ENCODE measurements around the gene RAB15. TPM values are rescaled to one million over a fixed set of nuclear protein-coding genes. Genes with fewer than 3 reads are reported as not detected.

Gene RAB15
- total and polyA plus RNA-seq, 9 of the 15 experiments (the other 6 are each of a cell fraction or from before 2014, with no cell fraction given): 0.09 to 0.30 (median 0.16) TPM; not detected in 2

DNA sequence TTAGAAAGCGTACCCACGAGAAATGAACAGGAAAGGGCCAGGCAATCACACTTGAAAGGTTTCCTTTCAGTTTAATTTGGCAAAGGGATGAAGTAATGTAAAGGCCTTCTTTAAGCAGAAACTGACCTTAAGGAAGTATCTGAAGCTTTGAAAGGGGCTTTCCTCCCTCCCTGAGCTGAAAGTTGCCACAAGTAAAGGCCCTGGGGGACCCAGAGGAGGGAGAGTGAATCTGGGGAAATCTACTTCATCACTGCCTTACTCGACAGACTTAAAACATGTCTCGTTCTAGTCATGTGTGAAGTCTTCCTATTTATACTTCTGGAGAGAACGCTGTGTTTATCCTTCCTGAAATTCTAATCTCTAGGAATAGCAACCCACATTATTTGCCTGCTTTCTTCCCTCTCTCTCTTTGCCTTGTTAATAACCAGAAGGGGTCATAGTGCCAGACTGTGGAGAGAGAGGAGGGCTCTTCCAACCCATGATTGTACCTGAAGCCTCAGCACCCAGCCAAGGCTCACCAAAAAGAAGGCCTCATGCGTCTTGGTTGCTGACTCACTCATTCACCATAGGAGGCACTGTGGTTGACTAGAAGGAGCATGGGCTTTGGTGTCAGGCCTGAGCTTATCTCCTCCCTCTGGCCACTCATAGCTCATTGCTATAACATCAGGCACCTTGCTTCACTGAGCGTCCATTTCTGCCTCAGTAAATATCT, 19.4 kb downstream of the RAB15 start (continued):
- TF ChIP-seq NFYB (IDR thresholded peaks at IDR 0.05; ENCODE audit: extremely low read depth, insufficient read length) (no peak), C11orf30 (IDR thresholded peaks at IDR 0.05; ENCODE audit: low read depth) (peak; percentile 65), ZNF785 (CRISPR knock-in tag; IDR thresholded peaks at IDR 0.05) (no peak), MCM3 (IDR thresholded peaks at IDR 0.05) (no peak), ZKSCAN3 (CRISPR knock-in tag; IDR thresholded peaks at IDR 0.05) (no peak), MIER1 (IDR thresholded peaks at IDR 0.05; ENCODE audit: low read depth) (no peak), NCOA1 (IDR thresholded peaks at IDR 0.05; ENCODE audit: low read depth) (no peak), HCFC1 (IDR thresholded peaks at IDR 0.05; ENCODE audit: low read depth, low read length) (no peak), CREM (IDR thresholded peaks at IDR 0.05; ENCODE audit: low read depth) (peak; percentile 42; the same call in 1 of the 2 replicates), CCNT2 (IDR thresholded peaks at IDR 0.05; ENCODE audit: borderline replicate concordance, extremely low read depth, insufficient read length, low read depth, low read length) (no peak), SIN3B (IDR thresholded peaks at IDR 0.05; ENCODE audit: low read depth) (no peak), ESRRB (CRISPR knock-in tag; IDR thresholded peaks at IDR 0.05; ENCODE audit: borderline replicate concordance) (no peak), FOSL1 (tag; conservative IDR thresholded peaks at IDR 0.05) (no peak; the same call in 1 of the 2 replicates), MAFF (IDR thresholded peaks at IDR 0.05; ENCODE audit: low read length) (peak; percentile 28; the same call in 1 of the 2 replicates), RFX5 (IDR thresholded peaks at IDR 0.05; ENCODE audit: low read depth, low read length) (no peak), TCF7 (IDR thresholded peaks at IDR 0.05; ENCODE audit: borderline replicate concordance) (no peak)
- TF ChIP-seq, protein P1, sequence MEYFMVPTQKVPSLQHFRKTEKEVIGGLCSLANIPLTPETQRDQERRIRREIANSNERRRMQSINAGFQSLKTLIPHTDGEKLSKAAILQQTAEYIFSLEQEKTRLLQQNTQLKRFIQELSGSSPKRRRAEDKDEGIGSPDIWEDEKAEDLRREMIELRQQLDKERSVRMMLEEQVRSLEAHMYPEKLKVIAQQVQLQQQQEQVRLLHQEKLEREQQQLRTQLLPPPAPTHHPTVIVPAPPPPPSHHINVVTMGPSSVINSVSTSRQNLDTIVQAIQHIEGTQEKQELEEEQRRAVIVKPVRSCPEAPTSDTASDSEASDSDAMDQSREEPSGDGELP (CRISPR knock-in tag; IDR thresholded peaks at IDR 0.05; ENCODE audit: borderline replicate concordance): no peak
- TF ChIP-seq, protein P2, sequence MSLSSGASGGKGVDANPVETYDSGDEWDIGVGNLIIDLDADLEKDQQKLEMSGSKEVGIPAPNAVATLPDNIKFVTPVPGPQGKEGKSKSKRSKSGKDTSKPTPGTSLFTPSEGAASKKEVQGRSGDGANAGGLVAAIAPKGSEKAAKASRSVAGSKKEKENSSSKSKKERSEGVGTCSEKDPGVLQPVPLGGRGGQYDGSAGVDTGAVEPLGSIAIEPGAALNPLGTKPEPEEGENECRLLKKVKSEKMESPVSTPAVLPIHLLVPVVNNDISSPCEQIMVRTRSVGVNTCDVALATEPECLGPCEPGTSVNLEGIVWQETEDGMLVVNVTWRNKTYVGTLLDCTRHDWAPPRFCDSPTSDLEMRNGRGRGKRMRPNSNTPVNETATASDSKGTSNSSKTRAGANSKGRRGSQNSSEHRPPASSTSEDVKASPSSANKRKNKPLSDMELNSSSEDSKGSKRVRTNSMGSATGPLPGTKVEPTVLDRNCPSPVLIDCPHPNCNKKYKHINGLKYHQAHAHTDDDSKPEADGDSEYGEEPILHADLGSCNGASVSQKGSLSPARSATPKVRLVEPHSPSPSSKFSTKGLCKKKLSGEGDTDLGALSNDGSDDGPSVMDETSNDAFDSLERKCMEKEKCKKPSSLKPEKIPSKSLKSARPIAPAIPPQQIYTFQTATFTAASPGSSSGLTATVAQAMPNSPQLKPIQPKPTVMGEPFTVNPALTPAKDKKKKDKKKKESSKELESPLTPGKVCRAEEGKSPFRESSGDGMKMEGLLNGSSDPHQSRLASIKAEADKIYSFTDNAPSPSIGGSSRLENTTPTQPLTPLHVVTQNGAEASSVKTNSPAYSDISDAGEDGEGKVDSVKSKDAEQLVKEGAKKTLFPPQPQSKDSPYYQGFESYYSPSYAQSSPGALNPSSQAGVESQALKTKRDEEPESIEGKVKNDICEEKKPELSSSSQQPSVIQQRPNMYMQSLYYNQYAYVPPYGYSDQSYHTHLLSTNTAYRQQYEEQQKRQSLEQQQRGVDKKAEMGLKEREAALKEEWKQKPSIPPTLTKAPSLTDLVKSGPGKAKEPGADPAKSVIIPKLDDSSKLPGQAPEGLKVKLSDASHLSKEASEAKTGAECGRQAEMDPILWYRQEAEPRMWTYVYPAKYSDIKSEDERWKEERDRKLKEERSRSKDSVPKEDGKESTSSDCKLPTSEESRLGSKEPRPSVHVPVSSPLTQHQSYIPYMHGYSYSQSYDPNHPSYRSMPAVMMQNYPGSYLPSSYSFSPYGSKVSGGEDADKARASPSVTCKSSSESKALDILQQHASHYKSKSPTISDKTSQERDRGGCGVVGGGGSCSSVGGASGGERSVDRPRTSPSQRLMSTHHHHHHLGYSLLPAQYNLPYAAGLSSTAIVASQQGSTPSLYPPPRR (CRISPR knock-in tag; IDR thresholded peaks at IDR 0.05; ENCODE audit: borderline replicate concordance): no peak
- TF ChIP-seq, protein P3, sequence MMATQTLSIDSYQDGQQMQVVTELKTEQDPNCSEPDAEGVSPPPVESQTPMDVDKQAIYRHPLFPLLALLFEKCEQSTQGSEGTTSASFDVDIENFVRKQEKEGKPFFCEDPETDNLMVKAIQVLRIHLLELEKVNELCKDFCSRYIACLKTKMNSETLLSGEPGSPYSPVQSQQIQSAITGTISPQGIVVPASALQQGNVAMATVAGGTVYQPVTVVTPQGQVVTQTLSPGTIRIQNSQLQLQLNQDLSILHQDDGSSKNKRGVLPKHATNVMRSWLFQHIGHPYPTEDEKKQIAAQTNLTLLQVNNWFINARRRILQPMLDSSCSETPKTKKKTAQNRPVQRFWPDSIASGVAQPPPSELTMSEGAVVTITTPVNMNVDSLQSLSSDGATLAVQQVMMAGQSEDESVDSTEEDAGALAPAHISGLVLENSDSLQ (IDR thresholded peaks at IDR 0.05): no peak
- TF ChIP-seq, protein P4, sequence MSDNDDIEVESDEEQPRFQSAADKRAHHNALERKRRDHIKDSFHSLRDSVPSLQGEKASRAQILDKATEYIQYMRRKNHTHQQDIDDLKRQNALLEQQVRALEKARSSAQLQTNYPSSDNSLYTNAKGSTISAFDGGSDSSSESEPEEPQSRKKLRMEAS (CRISPR knock-in tag; IDR thresholded peaks at IDR 0.05): peak; percentile 59
- TF ChIP-seq, protein P5, sequence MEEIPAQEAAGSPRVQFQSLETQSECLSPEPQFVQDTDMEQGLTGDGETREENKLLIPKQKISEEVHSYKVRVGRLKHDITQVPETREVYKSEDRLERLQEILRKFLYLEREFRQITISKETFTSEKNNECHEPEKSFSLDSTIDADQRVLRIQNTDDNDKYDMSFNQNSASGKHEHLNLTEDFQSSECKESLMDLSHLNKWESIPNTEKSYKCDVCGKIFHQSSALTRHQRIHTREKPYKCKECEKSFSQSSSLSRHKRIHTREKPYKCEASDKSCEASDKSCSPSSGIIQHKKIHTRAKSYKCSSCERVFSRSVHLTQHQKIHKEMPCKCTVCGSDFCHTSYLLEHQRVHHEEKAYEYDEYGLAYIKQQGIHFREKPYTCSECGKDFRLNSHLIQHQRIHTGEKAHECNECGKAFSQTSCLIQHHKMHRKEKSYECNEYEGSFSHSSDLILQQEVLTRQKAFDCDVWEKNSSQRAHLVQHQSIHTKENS (CRISPR knock-in tag; IDR thresholded peaks at IDR 0.05): no peak
